GM18519 (cell line): Measurements from ENCODE around the gene NPDC1.

Source experiments
- ATAC-seq: cut with Tn5 transposase; IDR thresholded peaks from one replicate; pipeline ENCODE4 v1.9.1; 2021; ENCODE audit warnings: mild to moderate bottlenecking, moderate library complexity; ENCODE audit not compliant: unreplicated experiment, low FRiP score

NPDC1 gene

DNA sequence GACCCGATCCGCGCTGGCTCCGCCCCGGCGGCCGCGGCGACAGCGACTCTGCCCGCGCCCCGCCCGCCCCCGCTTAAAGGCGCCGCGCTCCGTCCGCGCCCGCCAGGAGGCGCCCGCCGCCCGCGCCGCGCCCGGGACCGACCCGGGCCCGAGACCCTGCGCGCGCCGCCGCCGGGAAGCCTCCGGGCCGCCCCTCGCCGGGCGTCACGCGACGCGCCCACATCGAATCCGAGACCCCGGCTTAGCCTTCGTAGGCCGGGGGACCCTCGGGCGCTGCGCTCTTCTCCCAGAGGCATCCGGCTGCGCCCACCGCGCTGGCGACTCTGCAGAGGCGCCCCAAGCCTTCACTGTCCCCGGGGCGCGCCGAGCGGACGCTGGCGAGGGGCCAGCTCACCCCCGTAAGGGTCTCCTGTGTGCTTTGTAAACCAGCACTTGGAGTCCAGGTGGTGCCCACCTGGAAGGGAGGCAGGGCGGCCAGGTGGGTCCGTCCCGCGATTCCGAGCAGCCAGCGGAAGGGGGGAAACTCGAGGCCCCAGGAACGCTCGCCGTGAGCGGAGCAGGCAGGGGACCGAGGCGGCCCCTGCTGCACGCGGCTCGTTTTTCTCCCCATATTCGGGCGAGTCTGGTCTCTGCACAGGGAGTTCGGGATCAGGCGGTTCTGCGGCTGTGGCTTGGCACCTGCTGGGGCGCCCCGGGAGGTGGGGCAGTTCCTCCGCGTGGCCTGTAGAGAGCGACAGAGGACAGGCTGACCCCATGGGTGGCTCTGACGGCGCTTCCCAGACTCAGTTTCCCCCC is 17.5 kb downstream of the NPDC1 start:
- ATAC-seq = peak; percentile 41

DNA sequence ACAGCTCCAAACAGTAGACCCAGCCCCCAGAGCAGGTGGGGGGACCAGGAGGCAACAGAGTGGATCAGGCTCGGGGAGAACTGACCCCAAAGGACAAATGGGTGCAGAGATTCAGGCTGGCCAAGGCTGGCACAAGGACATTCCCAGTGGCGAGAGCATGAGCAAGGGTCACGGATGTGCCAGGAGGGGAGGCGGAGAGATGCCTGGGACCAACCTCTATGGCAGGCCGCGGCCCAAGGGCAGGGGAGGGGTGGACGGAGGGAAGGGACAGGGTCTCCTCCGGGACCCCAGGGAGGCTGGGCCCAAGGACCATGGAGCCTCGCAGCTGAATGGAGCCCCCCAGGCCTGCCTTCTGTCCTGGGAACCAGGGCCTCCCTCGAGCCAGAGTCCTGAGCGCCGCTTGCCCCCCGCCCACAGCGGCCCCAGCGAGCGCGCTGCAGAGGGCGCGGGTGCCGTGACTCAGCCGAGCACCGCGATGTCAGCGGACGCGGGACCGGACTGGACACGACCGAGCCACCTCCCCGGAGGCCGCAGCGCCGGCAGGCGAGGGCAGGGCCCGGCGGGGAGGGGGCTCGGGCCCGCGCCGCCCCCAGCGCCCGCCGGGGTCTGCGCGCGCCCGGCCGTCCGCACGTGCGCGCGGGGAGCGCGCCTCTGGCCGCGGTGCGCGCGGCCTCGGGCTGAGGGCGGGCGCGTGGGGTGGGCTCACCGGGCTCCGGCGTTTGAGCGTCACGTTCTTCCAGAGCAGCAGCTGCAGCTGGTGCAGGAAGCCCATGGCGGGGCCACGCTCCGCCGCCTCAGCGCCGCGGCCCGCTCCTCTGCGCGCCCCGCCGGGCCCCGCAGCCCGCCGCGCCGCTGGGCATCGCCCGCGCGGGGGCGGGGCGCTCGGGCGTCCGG is 18.4 kb downstream of the NPDC1 start, which contains the start of gene ABCA2:
Gene ABCA2, minus strand, starts transcription at position 869 of the 894 bp plus-strand sequence. Its CDS starts 97 bp downstream, at position 772.
- no peak for ATAC-seq

DNA sequence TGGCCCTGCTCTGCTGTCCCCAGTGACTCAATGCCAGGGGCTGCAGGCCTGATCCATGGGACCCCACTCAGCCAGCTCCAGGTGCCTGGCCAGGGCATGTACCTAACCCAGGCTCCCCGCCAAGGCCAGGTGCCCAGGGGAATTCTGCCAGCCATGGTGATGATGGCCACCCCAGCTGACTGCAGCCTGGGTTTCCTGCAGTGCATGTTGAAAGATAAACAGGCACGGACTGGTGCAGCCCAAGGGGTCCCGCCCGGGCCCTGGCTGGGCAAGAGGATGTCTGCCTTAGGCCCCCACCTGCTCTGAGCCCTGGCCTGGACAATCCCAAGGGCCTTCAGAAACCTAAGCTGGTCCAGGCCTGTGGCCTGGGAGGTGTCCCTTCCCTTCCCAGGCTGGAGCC is 19.1 kb downstream of the NPDC1 start:
- no peak for ATAC-seq

DNA sequence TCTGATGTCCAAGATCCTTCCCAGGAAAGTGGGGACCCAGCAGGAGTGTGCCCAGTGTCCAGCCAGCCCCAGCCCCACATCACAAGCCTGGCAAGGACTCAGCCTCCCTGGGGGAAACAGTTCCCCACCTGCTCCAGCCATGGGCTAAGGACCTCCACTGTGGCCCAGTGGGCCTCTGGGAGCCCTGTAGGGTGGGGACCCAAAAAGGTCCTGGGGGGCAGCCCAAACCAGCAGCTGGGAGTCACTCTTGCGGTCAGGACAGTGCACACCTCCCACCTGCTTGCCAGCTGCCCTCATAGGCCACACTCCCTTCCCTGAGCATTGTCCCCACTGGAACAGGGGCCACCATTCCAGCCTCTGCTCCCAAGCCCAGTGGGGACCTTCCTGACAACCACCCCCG is 19.6 kb downstream of the NPDC1 start:
- no peak for ATAC-seq

DNA sequence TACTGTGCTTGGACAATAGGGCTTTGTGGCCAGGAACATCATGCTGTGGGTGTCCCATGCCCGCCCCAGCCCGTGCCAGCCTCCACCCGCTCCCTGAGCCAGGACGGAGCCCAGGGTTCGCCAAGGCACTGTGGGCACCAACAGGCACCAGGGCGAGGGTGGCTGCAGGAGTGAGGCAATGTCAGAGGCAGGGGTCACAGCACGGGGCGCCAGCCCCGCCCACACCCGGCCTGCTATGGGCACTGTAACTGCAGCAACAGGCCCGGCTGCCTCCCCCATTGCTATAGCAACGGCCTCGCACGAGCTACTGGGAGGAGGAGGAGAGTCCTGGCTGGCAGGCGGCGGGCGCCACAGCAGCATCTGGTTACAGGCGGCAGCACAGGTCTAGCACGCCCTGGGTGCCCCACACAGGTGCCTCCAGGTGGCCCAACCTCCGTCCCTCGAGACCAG is 20.4 kb downstream of the NPDC1 start:
- no peak for ATAC-seq

DNA sequence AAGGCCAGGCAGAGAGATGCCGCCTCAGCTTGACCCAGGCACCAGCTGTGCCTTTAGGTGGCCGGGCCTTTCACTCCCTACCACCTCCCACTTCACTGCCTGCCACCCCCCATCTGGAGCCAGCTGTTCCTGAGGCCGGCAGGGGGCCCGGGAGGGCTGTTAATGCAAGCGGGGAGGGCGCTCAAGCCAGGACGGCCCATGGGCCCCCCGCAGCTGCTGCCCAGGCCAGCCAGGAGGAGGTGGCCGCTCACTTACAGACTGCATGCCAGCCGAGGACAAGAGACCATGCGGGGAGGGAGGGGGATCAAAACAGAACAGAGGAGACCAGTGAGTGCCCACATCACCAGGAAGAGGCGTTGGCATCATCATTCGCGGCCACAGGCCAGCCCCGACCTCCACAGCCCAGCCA is 22.4 kb downstream of the NPDC1 start:
- ATAC-seq = no peak

DNA sequence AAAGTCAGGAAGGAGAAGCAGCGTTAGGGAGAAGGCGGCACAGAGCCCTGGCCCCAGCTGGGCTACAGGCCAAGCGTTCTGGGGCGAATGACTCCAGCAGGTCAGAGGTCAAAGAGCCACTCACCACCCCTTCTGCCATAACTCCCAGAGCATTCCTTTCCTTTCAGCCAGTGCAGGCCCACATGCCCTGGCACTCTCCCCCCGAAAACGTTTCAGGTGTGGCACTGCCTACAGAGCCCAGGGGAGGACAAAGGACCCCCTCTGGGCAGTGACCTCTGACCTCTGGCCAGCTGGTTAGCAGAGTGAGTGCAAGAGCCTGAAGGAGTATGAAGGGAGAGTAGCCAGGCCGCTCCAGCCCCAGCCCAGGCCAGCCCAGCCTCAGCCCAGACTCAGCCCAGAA is 22.8 kb downstream of the NPDC1 start:
- ATAC-seq = no peak

DNA sequence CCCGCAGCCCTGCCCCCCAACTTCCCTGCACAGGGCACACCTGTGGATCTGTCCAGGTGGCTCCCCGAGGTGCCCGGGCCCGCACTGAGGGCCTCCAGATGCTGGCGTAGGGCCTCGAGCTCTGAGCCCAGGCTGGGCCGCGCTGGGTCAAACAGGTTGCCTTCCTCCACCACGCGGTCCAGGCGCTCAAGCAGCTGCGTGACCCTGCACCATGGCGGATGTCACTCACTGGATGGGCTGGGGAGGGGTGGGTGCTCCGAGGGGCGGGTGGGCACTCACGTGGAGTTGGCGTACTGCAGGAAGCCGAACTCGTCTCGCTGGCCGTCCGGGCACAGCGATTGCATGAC is 23.3 kb downstream of the NPDC1 start:
- no peak for ATAC-seq

DNA sequence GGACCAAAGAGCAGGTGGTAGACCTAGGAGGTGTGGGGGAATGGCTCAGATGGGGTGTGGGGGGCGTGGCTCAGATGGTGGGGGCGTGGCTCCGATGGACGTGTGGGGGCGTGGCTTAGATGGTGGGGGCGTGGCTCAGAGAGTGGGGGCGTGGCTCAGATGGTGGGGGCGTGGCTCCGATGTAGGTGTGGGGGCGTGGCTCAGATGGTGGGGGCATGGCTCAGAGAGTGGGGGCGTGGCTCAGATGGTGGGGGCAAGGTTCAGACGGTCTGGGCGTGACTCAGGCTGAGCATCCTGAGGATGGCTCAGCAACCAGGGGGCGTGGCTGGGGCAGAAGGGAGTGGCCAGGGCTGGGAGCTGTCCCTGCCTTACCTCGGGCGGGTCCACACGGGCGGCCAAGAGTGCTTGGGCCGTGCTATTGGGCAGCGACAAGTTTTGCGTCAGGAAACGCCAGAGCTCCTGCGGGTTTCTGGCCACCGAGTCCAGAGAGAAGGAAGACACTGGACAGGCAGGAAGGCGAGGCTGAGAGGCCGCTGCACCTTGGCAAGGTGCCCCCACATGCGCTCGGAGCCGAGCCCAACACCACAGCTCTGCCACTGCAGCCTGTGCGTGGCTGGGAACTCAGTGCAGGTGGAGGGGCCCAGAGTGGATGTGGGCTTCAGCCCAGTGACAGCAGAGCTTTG is 23.9 kb downstream of the NPDC1 start:
- ATAC-seq = no peak

DNA sequence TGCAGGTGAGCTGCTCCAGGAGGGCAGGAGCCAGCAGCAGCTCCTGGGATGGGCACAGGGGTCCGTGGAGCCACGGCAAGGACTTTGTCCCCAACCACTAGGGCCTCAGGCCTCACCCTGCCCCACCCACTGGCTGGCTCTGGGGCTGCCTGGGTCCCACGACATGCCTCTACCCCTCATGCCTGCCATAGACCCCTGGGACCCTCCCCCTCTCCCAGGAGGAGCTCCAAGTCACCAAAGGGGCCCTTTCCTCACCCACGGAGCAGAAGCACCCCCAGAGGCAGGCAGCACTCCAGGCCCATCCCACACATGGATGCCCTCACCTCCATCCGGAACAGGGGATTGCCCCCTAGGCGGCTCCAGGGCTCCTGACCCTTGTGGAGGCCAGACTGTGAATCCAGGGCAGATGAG is 24.4 kb downstream of the NPDC1 start:
- ATAC-seq = no peak

DNA sequence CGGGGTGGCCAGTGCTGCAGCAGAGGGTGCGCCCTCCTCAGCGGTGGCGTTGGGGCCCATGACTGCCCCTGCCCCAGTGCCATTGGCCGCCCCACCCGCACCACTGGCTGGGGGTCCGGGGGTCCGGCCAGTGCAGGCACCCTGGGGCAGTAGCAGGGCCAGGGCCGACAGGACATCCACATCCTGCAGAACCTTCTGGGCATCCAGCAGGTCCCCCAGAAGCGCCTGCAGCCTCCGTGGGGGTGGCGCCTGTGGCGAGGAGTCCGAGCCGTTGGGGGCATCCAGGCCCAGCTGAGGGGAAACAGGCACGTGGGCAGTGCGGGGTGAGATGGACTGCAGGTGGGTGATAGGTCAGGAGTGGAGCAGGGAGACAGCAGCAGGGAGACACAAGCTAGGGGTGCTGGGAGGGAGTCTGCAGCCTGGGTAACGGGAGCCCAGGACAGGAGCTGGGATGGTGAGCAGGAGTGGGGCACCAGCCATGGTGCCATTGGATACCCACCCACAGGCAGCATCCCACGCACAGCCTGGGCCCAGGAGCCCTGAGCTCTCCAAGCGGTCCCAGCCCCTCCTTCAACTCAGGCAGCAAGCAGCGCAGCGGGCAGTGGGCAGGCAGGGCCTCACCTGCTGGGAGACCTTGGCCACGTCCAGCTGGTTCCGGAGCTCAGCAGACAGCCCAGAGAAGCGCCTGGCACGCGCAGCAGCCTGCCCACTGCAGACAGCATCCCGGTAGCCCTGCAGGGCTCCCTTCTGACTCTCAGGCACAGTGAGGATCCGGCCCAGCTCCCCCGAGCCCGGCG is 25.0 kb downstream of the NPDC1 start:
- no peak for ATAC-seq

DNA sequence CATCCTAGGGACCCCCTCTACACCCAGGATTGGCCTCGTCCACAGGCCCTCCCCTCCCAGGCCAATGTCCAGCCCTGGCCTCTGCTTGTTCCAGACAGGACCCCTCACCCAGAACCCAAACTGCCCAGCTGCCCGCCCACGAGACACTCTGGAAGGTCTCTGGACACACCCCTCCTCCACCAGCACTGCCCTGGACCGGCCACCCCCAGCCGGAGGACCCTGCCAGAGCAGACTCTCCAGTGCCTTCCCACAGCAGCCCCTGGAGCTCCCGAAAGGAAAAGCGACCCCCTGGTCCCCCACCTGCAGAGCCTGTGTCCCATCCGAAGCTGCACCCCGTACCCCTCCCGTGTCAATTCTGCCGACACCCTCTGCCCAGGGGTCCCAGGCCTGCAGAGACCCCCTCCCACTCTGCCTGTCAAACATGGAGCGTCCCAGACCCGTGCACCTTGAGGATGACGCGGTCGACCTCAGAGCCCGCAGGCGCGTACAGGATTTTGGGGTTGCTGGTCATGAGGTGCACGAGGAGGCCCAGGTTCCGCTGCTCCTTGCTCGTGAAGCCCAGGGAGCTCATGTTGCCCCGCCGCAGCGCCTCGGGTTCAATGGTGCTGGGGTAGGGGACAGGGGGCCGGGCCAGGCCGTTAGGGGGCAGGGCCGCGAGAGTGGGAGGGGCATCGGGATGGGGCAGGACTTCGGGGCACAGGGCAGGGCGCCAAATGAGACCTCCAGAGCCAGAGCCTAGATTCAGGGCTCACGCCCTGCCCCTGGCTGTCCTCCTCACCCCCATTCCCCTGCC is 25.9 kb downstream of the NPDC1 start:
- no peak for ATAC-seq

DNA sequence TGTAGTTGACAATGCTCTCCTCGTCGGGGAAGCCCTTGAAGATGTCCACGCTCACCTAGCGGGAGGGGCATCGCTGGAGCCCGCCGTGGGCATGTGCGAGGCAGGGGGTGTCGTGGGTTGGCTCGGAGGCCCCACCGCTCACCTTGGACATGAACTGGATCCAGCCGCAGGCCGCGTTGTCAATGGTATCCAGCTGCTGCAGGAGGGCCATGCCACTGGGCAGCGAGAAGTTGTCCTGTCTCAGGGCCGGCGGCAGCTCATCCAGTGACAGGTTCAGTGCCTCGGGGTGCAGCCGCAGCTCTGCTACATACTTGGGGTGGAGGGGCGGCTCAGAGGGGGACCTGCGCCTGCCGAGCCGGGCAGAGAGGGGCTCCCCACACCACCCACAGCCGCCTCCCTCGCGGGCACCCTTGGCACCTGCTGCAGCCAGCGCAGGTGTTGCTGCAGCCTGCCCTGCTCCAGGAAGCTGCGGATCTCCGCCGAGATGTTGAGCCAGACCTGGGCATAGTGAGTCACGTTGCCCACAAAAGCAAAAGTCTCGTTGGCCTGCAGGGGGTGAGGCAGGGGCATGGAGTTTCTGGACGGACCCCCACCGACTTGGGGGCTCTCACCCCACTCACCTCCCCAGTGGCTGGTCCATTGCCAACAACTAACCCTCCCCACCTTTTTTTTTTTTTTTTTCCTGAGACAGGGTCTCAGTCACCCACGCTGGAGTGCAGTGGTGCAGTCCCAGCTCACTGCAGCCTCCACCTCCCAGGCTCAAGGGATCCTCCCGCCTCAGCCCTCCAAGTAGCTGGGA is 27.0 kb downstream of the NPDC1 start:
- ATAC-seq = no peak

DNA sequence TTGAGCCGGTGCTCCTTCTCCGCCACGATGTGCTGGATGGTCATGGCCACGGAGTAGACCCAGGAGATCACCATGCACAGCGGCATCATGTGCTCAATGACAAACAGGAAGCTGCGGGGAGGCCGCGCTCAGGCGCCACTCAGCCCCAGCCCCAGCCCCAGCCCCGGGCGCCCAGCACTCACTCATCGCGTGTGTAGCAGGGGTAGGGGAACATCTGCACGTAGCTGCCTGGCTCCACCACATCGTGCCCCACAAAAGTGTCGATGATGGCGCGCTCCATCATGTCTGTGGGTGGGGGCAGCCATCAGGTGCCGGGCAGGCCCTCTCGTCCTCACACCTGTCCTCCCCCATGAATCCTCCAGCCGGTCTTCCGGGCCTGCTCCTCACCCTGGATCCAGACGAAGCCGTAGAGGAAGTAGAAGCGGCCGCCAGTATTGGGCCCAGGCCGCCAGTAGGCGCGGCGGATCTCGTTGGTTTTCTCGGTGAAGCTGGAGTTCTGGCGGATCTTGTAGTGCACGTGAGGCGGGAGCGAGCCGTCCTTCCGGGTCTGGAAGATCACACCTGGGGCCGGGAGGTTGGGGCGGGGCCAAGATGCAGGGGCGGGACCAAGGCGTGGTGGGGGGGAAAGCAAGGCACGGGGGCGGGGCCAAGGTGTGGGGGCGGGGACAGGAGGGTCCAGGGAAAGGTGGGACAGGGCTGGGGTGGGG is 28.0 kb downstream of the NPDC1 start:
- no peak for ATAC-seq

DNA sequence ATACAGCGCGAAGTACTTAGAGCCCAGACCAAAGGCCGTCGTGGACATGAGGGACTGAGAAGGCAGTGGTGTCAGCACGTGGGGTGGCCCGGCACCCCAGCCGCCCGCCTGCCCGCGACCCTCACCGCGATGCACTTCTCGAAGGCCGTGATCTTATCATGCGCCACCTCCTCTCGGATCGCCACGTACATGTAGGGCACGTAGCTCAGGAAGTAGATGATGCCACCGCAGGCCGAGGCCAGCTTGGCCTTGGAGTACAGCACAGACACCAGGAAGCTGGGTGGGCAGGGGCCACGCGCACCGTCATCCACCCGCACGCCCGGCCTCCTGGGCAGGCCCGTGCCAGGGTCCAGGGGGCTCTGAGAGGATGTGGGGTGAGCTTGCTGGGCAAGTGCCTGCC is 28.9 kb downstream of the NPDC1 start:
- no peak for ATAC-seq

DNA sequence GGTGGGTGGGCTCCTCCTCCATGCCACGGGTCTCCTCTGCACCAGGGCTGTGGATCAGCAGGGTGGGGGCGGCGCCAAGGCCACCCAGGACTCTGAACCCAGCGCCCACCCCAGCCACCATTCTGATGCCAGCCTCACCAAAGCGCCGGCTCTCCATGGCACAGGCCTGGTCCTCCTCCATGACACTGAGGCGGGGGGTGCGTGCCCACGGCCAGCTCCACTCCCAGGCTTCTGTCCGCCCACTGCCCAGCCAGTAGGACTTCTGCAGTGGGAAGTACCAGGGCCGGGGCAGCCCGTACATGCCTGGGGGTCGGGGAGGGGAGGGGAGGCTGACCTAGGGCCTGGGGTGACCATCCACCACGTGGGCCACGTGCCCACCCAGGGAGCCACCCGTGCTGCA is 29.5 kb downstream of the NPDC1 start:
- no peak for ATAC-seq

DNA sequence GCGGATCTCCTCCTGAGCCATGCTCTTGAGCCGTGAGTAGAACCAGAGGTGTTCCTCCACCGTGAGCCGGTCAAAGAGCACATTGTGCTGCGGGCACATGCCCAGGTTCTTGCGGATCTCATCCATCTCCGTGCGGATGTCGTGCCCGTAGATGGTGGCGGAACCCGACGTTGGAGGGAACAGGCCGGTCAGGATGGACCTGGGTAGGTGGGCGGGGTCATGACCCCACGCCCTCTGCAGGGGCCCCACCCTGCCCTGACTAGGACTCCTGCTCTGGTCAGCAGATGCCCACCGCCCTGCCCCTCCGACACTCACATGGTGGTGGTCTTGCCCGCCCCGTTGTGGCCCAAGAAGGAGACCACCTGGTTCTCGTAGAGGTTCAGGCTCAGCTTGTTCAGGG is 30.0 kb downstream of the NPDC1 start:
- ATAC-seq = no peak

DNA sequence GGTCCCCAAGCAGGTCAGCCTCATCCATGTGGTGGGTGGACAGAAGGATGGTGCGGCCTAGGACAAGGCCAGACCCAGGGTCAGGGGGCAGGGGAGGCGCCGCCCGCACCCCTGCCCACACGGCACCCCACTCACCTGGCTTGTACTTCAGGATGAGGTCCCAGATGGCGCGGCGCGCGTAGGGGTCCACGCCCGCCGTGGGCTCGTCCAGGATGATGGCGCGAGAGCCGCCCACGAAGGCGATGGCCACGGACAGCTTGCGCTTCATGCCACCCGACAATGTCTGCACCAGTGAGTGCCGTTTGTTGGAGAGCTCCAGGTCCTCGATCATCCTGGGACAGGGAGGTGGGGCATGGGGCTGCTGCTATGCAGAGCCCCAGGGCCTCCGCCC is 30.4 kb downstream of the NPDC1 start:
- ATAC-seq = no peak
